ENCODE results near the gene IQCF2. TPM values are rescaled to one million over a fixed set of nuclear protein-coding genes. Genes with fewer than 3 reads are reported as not detected.
"Not testable (repeated sequence)": the region's sequence is repeated elsewhere in the genome, so short reads cannot be mapped to it uniquely, and the experiment has no call there.

The IQCF2 gene
- polyA plus RNA-seq: not detected

DNA sequence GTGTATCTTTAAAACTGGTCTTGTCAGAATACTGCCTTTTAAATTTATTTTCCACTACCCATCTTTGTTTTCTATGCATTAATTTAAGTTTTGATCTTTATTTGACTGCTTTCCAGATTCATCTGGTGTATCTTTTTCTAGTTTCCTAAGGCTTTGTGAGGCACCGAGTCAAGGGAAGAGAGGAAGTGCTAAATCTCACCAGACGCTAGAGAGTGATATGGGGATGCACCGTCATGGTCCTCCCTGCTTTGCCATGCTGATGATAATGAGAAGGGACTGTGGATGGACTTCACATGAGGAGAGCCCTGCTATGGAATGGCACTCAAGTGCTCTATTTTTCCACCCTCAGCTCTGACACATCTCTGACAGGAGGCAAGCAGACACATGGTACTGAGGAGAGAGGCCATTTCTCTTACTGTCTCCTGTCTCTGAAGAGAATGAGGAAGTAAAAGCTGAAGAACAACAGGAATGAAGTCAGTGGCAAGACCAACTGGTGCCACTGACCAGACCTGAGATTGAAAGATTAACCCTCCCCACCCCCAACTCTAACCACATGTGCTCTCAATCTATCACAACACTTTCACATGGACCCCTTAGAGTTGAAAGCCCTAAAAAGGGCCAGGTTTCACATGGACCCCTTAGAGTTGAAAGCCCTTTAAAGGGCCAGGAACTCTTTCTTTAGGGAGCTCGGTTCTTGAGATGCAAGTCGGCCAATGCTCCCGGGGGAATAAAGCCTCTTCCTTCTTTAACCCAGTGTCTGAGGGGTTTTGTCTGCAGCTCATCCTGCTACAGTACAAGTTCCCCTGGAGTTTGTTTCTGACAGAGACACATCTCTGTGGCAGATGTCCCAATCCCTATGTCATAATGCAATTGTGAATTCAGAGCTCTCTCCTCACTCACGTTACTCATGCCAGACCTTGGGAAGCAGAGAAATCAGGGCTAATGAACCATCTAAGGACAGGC, at the start of gene IQCF2:
Gene IQCF2 (plus strand): TSS at position 913 of the 963 bp plus-strand sequence. CDS start 52 bp downstream, outside the sequence.
- 57 to 75% (median 66%) methylated on average over 7 of the region's 7 CpGs for WGBS, 3 donors
- H3K27ac ChIP-seq (ENCODE audit: low read depth, low read length): no peak within 1 kb of the TSS

DNA sequence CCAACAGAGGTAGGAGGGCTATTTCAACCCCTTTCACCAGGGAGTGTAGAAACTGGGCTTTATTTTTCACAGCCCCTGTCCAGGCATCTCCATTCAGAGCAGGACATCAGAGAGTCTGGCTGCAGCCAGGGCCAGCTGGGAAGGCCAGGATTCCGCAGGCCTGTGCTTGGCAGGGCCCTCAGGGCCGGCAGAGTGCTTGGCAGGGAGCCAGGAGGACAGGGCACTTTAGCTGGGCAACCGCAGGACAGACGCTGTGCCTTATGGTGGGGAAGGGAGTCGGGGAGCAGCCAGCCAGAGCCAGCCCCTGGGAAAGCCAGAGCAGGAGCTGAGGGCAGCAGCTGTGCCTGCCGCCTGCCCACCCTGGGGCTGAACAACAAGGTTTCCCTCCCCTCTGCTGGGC, 47.9 kb upstream of the IQCF2 start:
- H3K27ac ChIP-seq (ENCODE audit: low read depth, low read length): no peak overlapping the region
- 44 to 67% (median 67%) methylated on average over 5 to 6 of the region's 6 CpGs for WGBS, 3 donors

DNA sequence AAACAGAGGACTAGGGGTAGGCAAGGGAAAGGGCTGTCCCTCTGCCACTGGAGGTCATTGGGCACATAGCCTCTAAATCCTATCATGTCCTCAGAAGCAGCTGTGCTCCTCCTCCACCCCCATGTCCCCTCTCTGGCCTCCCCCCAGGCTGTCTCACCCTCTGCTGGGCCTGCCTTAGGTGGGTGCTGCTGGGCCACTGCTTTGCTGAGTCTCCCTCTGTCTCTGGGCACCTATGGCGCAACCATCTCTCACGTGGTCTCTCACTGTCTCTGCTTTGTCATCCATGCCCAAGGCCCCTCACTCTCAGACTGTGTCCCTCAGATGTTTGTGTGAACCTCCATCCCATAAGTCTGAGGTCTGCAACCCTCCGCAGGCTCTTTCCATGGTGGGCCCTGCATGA, 47.4 kb upstream of the IQCF2 start:
- H3K27ac ChIP-seq (ENCODE audit: low read depth, low read length): no peak overlapping the region
- WGBS, 3 donors: 86 to 90% (median 88%) methylated on average over 3 of the region's 3 CpGs

DNA sequence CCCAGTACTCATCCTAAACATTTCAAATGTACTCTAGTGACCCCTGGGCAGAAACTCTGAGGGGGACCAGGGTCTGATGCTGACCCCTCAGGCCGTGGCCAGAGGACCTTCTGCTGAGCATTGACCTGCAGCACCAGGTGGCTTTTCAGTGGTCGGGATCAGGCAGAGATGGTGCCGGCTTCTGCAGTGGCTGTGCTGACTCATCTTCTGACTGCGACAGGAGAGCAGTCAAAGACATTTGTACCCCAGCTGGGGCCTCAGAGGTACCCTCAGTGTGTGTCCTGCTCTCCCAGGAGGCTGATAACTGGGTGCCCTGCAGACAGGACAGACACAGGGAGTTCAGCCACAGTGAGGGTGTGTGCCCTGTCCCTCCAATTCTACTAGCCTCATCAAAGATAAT, 45.8 kb upstream of the IQCF2 start:
- no peak overlapping the region for H3K27ac ChIP-seq (ENCODE audit: low read depth, low read length)
- 63 to 67% (median 66%) methylated on average over 4 of the region's 4 CpGs for WGBS, 3 donors

DNA sequence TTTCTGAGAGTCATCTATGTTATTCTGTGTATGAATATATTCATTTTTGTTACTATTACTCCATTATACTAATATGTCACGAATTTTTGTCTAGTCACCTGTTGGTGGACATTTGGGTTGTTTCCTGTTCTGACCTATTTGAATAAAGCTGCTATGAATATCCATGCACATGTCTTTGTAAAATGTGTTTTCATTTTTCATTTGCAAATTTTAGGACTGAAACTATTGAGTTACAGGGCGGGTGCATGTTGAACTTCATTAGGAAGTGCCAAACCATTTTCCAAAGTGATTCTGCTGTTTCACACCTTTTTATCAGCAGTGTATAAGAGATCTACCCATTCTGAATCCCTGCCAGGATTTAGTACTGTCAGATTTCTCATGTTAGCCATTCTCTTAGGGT, 44.7 kb upstream of the IQCF2 start:
- H3K27ac ChIP-seq (ENCODE audit: low read depth, low read length): no peak overlapping the region
- 67 to 86% (median 85%) methylated on average over 2 of the region's 2 CpGs for WGBS, 3 donors

DNA sequence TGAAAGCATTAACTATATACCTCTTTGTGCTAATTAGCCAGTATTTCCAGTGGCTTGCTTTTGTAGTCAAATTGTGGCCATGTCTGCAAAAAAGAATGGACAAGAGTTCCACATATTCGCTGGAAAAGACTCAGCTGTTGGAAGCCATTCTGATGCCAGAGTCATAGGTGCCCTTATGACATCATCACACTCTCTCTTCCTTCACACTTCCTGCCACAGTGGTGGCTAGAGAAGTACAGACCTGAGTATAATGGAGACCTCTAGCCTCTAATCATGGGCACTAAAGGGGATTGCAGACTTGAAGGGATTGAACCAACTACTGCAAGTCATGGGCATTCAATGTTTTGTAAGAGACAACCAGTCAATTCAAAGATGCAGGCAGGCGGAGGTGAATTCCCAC, 44.0 kb upstream of the IQCF2 start:
- H3K27ac ChIP-seq (ENCODE audit: low read depth, low read length): no peak overlapping the region
- WGBS, 3 donors: 83 to 93% (median 84%) methylated on average over 2 of the region's 2 CpGs

DNA sequence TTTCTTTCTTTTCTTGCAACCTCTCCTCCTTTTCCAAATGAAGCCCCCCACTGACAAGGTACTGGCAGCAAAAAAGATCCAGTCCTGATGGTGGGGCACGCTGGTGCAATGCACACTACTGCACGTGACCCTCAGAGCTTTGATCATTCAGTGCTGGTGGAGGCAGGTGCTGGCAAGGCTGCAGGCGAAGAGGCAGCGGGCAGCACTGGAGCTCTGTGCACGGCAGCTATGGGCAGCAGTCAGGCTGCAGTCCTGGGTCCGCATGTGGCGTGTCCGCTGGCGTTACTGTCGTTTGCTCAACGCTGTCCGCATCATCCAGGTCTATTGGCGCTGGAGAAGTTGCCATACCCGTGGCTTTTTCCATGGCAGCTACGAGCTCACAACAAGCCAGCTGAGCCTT, 42.3 kb upstream of the IQCF2 start:
- no peak overlapping the region for H3K27ac ChIP-seq (ENCODE audit: low read depth, low read length)
- 85 to 94% (median 90%) methylated on average over 15 of the region's 15 CpGs for WGBS, 3 donors

DNA sequence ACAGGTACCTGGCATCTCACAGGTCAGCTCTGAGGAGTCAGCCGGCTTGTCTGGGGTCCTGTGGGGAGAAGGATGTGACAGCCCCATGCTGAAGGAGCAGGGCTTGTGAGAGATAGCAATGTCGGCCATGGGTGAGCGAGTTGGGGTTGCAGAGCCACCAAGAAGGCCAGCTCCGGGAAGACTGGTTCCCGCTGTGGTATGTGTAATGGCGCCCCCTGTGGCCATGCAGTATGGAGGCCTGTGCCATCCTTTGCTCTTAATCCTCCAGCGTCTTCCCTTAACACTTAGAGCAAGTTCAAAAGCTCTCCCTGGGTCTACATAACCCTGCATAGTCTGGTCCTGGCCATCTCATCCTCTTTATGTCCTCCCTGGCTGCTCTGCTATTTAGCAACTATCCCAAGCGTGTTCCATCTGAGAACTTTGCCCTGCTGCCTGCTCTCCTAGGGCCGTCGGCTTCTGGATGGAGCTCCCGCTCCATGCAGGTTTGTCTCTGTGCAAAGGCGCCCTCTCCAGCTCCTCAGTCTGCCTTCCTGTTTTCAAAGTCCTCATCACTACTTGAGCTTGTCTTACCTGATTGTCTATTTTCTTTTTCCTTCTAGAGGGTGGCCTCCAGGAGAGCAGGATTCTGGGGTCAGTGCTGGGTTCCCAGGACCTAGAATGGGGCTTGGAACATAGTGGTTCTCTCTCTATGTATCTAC, 41.6 kb upstream of the IQCF2 start:
- H3K27ac ChIP-seq (ENCODE audit: low read depth, low read length): no peak overlapping the region
- 44 to 50% (median 49%) methylated on average over 12 of the region's 12 CpGs for WGBS, 3 donors

DNA sequence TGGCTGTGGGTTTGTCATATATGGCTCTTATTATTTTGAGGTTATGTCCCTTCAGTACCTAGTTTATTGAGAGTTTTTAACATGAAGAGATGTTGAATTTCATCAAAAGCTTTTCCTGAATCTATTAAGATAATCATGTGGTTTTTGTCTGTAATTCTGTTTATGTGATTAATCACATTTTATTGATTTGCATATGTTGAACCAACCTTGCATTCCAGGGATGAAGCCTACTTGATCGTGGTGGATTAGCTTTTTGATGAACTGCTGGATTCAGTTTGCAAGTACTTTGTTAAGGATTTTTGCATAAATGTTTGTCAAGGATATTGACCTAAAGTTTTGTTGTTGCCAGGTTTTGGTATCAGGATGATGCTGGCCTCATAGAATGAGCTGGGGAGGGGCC, 33.1 kb upstream of the IQCF2 start:
- 56 to 80% (median 78%) methylated on average over 1 of the region's 1 CpG for WGBS, 3 donors
- no peak overlapping the region for H3K27ac ChIP-seq (ENCODE audit: low read depth, low read length)

DNA sequence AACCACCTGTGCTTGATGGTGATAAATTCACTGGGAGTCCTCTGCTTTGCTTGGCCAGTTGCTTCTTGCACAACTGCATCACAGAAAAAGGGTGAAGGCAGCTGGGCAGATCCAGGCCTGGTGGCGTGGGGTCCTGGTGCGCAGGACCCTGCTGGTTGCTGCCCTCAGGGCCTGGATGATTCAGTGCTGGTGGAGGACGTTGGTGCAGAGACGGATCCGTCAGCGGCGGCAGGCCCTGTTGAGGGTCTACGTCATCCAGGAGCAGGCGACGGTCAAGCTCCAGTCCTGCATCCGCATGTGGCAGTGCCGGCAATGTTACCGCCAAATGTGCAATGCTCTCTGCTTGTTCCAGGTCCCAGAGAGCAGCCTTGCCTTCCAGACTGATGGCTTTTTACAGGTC, 31.1 kb upstream of the IQCF2 start:
- H3K27ac ChIP-seq (ENCODE audit: low read depth, low read length): no peak overlapping the region
- WGBS, 3 donors: 89 to 94% (median 94%) methylated on average over 13 of the region's 13 CpGs

DNA sequence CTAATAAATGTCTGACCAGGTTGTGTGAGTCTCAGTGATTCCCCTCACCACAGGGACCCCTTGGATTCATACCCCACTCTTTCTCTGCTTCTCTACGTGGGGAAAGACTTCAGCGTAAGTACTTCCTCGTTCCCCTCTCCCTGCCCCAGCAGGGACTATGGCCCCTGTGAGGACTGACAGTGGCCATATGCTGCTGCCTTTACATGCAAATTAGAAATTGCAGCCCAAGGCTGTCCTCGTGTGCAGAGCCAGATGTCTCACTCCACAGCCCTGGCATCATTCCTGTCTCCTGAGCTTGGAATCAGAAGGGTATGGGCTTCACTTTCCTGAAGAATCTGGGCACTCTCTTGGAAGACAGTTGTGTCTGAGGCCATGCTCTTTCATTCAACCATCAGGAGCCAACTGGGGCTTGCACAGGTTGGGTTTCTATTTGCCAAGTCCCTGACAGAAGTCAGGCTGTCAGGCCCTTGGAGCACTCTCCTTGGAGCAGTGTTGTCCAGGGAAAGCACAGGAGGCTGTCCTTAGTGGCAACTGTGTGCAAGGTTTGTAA, 30.5 kb upstream of the IQCF2 start:
- WGBS, 3 donors: 56 to 57% (median 56%) methylated on average over 4 of the region's 4 CpGs
- no peak overlapping the region for H3K27ac ChIP-seq (ENCODE audit: low read depth, low read length)

DNA sequence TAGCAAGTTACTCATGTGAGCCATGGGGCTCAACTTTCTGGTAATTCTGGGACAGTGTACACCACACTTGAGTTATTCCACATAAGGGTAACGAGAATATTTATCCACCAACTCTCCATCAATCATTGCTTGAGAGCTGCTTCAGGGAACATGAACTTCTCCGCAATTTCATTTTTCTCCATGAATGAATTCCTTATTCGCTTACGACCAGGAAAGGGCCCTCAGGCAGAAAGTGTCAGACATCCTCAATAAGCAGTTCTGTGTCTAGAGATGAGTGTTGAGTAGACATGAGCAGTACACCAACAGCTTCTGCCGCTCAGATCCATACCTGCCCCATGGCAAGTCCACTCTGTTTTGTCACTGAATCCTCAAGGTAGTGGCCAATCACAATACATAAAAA, 24.8 kb upstream of the IQCF2 start:
- no peak overlapping the region for H3K27ac ChIP-seq (ENCODE audit: low read depth, low read length)
- 77 to 88% (median 83%) methylated on average over 5 of the region's 5 CpGs for WGBS, 3 donors

DNA sequence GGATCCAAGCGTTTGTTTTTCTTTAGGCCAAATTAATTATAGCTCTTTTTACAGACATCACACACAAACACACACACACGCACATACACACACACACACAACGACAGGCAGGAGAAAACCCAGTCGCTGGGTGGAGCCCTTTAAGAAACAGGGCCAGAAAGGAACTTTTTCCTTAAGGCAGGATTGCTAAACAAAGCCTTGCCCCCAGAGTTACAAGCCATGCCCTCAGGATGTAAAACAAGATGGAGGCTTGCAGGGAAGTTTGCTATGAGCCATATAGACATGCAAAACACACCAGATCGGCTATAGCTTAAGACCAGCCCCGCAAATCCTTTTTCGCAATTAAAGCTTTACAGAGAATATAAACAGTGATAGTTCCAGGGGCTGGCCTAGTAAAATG, 16.3 kb upstream of the IQCF2 start:
- H3K27ac ChIP-seq (ENCODE audit: low read depth, low read length): no peak overlapping the region
- WGBS, 3 donors: 61 to 69% (median 67%) methylated on average over 7 of the region's 7 CpGs

DNA sequence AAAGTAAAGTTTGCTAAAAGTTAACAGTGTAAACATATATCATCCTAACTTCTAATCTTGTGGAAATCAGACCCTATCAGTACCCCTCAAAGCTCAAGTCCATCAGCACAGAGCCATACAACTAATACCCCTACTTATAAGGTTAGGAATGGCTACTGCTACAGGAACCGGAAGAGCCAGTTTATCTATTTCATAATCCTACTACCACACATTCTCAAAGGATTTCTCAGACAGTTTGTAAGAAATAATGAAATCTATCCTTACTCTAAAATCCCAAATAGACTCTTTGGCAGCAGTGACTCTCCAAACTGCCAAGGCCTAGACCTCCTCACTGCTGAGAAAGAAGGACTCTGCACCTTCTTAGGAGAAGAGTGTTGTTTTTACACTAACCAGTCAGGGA, 6.0 kb upstream of the IQCF2 start:
- H3K27ac ChIP-seq (ENCODE audit: low read depth, low read length): not testable (repeated sequence)
- 77 to 88% (median 80%) methylated on average over 1 of the region's 1 CpG for WGBS, 3 donors

DNA sequence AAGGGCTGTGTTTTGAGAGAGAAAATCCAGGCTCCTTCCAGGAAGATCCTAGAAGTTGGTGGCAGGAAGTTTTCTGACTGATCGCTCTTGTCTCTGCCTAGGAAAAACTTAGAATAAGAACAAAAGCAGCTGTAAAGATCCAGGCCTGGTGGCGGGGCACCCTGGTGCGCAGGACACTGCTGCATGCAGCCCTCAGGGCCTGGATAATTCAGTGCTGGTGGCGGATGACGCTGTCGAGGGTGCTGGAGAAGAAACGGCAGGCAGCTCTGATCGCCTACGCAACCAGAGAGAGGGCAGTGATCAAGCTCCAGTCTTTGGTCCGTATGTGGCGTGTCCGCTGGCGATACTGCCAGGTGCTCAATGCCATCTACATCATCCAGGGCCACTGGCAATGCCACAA, 1.5 kb downstream of the IQCF2 start:
- no peak overlapping the region for H3K27ac ChIP-seq (ENCODE audit: low read depth, low read length)
- 76 to 86% (median 81%) methylated on average over 13 of the region's 13 CpGs for WGBS, 3 donors

DNA sequence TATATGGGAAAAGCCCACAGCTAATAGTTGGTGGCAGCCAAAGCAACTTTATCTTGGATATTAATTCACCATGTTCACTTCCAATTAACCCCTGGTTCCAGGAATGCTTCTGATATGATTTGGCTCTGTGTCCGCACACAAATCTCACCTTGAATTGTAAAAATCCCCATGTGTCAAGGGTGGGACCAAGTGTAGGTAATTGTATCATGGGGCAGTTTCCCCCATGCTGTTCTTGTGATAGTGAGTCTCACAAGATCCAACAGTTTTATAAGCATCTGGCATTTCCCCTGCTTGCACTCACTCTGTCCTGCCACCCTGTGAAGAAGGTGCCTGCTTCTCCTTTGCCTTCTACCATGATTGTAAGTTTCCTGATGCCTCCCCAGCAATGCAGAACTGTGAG, 7.5 kb downstream of the IQCF2 start:
- WGBS, 3 donors: 79 to 88% (median 82%) methylated on average over 1 of the region's 1 CpG
- H3K27ac ChIP-seq (ENCODE audit: low read depth, low read length): not testable (repeated sequence)

DNA sequence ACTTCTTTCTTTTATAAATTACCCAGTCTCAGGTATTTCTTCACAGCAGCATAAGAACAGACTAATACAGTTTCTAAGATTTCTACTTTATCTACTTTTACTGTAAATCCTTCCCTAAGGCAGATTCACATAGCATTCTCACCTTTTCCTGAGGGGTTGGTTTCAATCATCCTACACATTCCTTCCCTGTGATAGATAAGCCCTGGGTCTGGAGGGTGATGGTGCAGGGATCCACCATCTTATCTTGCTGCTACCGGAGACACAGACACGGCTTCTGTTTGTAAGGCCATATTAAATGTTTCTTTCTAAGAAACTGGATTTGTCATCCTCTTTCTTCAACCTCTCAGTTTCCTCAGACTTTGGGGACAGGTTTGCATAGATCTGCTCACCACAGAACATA, 7.9 kb downstream of the IQCF2 start:
- no peak overlapping the region for H3K27ac ChIP-seq (ENCODE audit: low read depth, low read length)
- 42 to 54% (median 43%) methylated on average over 2 of the region's 2 CpGs for WGBS, 3 donors

DNA sequence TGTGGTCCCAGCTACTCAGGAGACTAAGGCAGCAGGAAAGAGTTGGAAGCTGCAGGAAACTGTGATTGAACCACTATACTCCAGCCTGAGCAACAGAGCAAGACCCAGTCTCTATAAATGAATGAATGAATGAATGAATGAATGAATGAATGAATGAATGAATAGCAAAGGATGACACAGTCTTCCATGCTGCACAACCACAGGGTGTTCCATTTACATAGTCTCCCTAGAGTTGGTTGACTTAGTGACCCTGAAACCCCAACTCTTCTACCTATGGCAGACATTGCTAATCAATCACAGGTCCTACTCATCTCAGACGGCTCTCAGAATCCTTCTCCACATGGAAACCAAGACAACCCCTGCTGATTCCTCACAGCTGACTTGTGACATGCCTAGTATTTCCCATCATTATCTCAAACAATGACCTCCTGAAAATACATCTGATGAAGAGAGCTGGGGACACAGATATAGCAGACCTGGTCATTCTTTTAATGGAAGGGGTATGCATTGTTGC, 11.9 kb downstream of the IQCF2 start:
- no peak overlapping the region for H3K27ac ChIP-seq (ENCODE audit: low read depth, low read length)
- WGBS, 3 donors: 34 to 78% (median 47%) methylated on average over 1 of the region's 1 CpG

DNA sequence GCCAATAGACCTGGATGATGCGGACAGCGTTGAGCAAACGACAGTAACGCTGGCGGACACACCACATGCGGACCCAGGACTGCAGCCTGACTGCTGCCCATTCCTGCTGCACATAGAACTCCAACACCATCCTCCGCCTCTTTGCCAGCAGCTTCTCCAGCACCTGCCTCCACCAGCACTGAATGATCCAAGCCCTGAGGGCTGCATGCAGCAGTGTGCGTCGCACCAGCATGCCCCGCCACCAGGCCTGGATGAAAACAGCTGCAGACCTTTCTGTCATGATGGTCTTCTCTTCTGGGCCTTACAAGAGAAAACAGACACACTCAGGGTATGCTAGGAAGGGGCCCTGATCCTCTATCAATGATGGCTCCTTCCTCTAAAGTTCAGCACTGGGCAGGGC, 12.5 kb downstream of the IQCF2 start:
- no peak overlapping the region for H3K27ac ChIP-seq (ENCODE audit: low read depth, low read length)
- WGBS, 3 donors: 83 to 95% (median 95%) methylated on average over 10 of the region's 10 CpGs

Measured in adipose tissue (tissue), 3 donors.